DMS153 treated with DMSO at 0.1 percent for 48 hours (cell line): ENCODE data around the gene HBB.

Experiments
- DNase-seq: peaks from one replicate; lab custom pipeline; 2025; ENCODE audit not compliant: unreplicated experiment; lab: John Stamatoyannopoulos, UW

The HBB gene

DNA sequence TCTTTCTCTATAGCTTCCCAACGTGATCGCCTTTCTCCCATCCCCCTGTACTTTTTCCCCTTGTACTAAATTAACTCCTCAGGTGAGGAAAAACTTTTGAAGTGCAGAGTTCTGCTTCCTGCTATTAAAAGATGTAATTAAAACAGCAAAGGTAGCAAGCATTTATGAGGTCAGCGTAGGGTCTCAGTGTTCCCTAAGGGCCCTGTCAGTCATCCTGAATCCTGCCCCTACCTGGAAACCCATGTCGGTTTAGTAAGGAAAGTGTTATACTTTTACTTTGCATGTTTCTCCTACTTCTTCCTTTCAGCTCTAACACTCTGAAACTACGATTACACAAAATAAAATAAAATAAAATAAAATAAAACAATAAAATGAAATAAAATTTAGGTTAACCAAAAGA, 1.3 kb upstream of the HBB start:
- DNase-seq: no peak

DNA sequence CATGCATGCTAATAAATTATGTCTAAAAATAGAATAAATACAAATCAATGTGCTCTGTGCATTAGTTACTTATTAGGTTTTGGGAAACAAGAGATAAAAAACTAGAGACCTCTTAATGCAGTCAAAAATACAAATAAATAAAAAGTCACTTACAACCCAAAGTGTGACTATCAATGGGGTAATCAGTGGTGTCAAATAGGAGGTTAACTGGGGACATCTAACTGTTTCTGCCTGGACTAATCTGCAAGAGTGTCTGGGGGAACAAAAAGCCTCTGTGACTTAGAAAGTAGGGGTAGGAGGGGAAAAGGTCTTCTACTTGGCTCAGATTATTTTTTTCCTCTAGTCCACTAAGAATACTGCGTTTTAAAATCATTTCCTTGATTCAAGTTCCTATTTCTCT, 810 bp upstream of the HBB start:
- no peak for DNase-seq

DNA sequence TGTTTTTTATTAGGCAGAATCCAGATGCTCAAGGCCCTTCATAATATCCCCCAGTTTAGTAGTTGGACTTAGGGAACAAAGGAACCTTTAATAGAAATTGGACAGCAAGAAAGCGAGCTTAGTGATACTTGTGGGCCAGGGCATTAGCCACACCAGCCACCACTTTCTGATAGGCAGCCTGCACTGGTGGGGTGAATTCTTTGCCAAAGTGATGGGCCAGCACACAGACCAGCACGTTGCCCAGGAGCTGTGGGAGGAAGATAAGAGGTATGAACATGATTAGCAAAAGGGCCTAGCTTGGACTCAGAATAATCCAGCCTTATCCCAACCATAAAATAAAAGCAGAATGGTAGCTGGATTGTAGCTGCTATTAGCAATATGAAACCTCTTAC, 1.4 kb downstream of the HBB start:
- DNase-seq: no peak

DNA sequence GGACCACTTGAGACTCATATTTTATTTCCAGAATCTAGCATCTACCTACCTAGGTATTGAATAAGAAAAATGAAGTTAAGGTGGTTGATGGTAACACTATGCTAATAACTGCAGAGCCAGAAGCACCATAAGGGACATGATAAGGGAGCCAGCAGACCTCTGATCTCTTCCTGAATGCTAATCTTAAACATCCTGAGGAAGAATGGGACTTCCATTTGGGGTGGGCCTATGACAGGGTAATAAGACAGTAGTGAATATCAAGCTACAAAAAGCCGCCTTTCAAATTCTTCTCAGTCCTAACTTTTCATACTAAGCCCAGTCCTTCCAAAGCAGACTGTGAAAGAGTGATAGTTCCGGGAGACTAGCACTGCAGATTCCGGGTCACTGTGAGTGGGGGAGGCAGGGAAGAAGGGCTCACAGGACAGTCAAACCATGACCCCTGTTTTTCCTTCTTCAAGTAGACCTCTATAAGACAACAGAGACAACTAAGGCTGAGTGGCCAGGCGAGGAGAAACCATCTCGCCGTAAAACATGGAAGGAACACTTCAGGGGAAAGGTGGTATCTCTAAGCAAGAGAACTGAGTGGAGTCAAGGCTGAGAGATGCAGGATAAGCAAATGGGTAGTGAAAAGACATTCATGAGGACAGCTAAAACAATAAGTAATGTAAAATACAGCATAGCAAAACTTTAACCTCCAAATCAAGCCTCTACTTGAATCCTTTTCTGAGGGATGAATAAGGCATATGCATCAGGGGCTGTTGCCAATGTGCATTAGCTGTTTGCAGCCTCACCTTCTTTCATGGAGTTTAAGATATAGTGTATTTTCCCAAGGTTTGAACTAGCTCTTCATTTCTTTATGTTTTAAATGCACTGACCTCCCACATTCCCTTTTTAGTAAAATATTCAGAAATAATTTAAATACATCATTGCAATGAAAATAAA, 2.1 kb downstream of the HBB start:
- DNase-seq: no peak

DNA sequence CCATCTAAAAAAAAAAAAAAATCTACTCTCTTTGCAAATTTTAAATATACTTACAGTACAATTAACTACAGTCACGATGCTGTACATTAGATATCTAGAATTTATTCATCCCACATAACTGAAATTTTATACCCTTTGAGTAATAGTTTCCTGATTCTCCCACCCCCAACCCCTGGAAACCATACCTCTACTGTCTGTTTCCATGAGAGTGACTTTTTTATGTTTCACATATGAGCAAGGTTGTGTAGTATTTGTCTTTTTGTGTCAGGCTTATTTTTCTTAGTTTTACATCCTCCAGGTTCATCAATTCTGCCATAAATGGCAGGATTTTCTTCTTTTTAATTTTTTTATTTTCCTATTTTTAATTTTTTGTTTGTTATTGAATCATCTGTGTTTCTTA, 3.2 kb downstream of the HBB start:
- no peak for DNase-seq

DNA sequence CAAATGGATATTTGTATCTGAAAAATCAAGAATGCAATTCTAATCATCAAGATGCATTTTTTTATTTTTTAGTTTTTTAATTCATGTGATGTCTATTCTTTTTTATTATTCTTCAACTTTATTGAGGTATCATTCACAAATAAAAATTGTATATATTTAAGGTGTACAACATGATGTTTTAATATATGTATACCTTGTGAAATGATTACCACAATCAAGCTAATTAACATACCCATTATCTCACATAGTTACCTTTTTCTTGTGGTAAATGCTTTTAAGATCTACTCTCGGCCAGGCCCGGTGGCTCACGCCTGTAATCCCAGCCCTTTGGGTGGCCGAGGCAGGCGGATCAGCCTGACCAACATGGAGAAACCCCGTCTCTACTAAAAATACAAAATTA, 3.7 kb downstream of the HBB start:
- DNase-seq: no peak

DNA sequence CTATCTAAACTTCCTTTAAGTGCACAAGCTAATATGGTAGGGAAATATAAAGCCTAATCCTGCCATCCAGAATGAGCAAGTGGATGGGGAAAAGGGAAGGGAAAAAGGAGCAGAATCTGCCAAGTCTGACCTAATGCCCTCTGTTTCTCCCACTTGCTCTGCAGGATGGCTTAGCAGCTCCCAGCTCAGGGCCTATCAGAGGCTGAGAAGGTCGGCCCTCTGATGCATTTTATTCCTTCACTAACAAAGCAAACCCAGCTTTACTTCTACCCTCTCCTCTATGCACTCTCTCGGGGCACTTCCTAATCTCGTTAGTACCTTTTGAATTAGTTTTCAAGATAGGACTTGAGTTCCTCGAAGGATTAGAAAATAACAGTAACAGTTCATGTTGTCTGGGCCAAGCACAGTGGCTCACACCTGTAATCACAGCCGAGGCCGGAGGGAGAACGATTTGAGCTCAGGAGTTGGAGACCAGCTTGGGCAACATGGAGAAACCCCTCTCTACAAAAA, 16.4 kb downstream of the HBB start:
- no peak for DNase-seq

DNA sequence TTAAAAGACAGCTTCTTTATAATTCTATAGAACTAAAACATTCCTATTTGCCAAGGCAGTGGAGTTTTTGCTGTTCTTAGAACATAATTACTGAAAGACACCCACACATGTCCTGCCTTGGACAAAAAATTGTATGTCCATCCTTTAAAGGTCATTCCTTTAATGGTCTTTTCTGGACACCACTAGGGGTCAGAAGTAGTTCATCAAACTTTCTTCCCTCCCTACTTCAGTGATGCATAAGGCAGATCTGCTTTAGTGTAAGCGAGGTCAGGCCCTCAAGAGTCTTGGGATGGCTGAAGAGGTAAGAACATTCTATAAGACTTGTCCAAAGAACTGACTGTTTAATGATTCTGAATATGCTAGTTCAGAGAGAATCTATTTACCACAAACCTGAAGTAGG, 22.1 kb downstream of the HBB start:
- no peak for DNase-seq

DNA sequence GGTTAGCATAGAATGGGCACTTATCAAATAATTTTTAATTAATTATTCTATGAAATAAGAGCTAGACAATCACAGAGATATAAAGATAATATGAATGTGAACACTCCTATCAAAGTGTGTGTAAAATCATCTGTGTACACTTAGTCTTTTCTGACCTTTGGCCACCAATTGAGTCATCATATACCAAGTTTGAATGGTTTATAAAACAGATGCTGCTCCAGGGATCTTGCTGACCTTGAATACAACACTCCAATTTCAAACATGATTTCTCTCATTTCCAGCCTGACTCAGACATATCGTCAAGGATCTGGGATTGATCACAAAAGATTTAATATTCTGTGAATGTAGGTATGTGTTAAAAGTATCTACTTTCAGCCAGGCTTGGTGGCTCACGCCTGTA, 23.5 kb downstream of the HBB start:
- DNase-seq: no peak

DNA sequence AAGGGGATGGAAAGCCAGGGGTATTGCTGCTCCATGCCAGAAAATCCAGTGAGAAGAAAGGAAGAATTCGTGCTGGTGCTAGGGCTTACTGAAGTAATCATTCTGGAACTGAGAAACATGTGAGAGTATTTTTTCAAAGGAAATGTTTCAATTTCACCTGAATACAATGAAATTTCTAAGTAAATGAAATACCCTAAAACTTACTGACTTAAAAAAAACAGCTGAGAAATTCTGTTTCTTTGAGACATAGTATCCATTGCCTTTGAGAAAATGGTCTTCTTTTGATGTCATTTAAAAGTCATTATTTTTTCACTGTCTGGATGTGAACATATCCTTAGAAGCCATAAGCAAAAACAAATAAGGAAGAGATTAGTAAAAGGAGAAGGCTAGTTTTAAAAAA, 26.3 kb downstream of the HBB start, which contains the start of gene OR51V1:
Gene OR51V1, minus strand, starts transcription at position 101 of the 400 bp plus-strand sequence. Its CDS starts 0 bp downstream, at position 101.
- no peak for DNase-seq

DNA sequence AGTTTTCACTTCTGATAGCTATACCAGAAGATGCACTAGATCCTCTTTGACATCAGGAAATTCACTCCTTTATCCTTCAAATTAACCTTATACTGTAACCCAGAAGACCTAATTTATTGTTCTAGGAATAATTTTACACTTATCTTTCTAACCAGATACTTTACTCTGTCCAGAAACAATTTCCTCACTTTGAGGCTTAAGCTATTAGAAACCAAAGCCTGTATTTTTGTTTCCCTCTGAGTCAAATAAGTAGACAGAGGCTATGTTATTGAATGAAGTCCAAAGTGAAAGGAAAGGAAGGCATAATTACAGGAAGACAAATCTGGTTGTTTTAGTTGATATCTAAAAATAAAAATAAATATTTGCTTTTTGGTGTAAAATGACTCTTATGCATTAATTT, 28.6 kb downstream of the HBB start:
- no peak for DNase-seq

DNA sequence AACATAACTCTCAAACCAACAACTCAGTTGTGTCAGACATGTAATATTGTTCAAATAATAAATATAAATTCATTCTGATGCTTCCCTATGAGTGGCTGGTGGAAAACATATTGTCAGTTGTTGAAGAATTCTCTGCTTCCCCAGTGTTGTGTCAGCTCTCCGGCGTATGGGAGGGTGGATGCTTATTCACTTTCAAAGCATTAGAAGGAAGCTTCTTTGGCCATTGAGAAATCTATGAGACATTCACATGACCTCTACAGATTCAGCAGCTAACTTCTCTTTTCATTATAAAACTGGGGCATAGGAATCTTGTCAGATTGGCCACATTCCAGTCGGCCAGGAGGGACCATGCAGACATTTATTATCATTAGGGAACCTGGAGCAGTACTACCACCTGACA, 29.3 kb downstream of the HBB start:
- DNase-seq: no peak

DNA sequence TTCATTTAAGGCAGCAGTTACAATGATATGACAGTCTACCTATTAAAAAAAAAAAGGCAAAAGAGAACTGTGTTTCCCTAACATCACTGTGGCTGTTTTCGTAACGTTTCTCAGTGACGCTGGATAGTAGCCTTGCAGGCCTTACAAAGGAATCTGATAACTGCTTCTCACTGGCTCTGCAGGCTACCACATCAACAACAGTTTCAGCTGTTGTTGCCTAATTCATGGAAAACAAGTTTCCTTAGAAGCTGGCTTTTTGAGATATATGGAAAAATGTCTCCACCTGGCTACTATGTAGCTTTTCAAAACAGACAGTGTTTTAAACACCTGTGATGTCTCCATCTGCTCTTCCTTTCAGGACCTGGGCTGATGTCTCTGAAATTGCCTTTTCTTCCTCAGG, 30.1 kb downstream of the HBB start:
- DNase-seq: no peak

DNA sequence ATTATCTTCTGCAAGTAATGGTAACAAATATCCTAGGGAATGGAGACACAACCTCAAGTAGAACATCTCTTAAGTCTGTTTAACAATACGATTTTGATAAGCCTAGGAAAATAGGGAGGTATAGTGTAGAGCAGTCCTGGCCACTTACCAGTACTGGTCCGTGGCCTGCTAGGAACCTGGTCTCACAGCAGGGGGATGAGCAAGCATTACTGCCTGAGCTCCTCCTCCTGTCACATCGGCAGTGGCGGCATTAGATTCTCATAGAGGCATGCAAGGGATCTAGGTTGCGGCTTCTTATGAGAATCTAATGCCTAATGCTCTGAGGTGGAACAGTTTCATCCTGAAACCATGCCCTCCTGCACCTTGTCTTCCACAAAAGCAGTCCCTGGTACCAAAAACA, 30.8 kb downstream of the HBB start:
- no peak for DNase-seq

DNA sequence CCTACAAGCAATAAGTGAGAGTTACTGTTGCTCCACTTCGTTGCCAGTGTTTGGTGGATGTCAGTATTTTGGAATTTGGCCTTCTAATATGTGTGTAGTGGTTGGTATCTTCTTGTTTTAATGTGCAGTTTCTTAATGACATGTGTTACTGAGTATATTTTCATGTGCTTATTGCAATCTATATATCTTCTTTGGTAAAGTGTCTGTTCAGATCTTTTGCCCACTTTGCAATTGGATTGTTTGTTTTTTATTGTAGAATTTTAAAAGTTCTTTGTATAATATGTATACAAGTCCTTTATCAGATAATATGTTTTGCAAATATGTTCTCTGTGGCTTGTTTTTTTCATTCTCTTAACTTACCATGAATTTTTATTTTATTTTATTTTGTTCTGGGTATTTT, 34.1 kb downstream of the HBB start:
- no peak for DNase-seq

DNA sequence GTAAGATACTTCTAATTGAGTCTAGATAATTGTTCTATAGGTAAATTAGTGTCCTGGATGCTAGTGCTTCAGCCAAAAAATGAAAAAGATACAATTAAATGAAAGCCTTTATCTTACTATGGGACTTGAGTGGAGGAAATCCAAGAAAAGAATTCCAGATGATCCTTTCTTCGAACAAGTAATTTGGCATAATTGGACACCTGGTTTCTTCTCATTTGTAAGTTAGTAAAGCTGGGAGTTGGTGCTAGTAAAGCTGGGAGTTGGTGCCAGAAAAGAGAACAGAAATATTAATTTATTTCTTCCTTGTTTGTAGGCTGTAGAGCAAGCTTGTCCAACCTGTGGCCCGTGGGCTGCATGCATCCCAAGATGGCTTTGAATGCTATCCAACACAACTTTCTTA, 38.7 kb downstream of the HBB start:
- DNase-seq: no peak

DNA sequence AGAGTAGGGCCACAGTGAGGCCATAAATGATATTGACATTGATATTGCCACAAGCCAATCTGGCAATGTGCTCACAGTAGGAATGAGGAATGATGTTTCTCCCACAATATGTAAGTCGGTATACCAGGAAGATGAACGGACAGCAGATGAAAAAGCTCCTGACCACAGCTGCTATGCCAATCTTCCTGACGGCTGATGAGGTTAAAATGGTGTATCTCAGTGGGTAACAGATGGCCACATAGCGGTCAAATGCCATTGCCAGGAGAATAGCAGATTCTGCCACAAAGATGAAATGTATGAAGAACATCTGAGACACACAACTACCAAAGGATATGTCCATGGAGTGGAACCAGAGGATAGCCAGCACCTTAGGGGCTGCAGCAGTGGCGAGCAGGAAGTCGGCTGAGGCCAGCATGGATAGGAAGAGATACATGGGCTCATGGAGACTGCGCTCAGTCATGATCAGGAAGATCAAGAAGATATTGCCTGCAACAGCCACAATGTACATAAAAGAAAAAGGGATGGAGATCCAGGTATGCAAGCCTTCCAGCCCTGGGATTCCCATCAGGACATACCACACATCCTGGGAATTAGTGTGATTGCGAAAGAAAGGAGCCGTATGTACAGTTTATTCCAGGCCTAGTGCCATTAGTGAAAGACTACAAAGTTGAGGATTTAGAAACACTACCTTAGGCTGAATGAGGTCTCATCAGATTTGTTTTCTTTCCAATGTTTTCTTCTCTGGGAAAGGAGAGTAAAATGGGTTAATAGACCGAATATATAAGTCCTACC, 48.6 kb downstream of the HBB start:
- DNase-seq: no peak
